VCaP (cell line): ENCODE measurements around the gene KAT8.
"Not testable (repeated sequence)": the region's sequence is repeated elsewhere in the genome, so short reads cannot be mapped to it uniquely, and the experiment has no call there.

Experiments used
- H3K27ac ChIP-seq: fragments of 450-650 bp; 2 replicates; pipeline ENCODE4 v1.5.1; 2017
- TF ChIP-seq, protein P1 (sequence below): fragments of 450-650 bp; conservative IDR thresholded peaks from 2 replicates; pipeline ENCODE4 v1.5.1; 2017; ENCODE audit warnings: mild to moderate bottlenecking, moderate library complexity

Gene KAT8

DNA sequence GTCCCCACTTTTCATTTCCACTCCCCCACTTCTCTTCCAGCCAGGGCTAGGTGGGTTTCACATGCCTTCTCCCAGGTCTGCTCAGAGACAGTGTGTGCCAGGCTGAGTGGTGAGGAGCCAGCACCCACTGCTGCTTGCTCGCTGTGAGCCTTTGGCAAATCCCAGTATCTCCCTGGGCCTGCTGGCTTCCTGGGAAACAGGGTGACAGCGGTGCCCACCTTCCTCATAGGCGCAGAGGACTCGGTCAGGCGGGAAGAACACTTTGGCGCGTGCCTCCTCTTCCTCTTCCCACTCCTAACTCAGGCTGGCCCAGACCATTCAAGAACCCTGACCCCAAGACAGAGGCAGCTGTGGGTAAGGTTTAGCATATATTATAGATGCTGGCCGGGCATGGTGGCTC, 28.3 kb upstream of the KAT8 start:
- no peak overlapping the region for H3K27ac ChIP-seq
- TF ChIP-seq, protein P1, sequence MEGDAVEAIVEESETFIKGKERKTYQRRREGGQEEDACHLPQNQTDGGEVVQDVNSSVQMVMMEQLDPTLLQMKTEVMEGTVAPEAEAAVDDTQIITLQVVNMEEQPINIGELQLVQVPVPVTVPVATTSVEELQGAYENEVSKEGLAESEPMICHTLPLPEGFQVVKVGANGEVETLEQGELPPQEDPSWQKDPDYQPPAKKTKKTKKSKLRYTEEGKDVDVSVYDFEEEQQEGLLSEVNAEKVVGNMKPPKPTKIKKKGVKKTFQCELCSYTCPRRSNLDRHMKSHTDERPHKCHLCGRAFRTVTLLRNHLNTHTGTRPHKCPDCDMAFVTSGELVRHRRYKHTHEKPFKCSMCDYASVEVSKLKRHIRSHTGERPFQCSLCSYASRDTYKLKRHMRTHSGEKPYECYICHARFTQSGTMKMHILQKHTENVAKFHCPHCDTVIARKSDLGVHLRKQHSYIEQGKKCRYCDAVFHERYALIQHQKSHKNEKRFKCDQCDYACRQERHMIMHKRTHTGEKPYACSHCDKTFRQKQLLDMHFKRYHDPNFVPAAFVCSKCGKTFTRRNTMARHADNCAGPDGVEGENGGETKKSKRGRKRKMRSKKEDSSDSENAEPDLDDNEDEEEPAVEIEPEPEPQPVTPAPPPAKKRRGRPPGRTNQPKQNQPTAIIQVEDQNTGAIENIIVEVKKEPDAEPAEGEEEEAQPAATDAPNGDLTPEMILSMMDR: no peak

DNA sequence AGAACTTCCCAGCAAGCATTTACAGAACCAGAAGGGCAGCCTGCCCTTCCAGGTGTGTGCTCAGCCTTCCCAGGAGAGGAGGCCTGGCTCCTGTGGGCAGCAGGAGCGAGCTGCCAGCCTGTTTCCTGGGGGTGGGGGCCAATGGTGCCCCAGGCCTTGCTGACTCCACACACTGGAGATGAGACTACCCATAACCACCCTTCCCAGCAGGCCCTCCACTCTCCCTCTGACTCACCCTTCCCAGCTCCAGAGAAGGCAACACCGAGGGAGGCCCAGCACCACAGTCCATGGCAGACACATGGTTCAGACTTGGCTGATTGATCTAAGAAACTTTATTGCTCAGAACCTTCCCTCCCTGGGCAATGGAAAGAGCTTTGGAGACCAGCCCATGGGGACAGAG, 26.9 kb upstream of the KAT8 start:
- TF ChIP-seq, protein P1: no peak
- no peak overlapping the region for H3K27ac ChIP-seq

DNA sequence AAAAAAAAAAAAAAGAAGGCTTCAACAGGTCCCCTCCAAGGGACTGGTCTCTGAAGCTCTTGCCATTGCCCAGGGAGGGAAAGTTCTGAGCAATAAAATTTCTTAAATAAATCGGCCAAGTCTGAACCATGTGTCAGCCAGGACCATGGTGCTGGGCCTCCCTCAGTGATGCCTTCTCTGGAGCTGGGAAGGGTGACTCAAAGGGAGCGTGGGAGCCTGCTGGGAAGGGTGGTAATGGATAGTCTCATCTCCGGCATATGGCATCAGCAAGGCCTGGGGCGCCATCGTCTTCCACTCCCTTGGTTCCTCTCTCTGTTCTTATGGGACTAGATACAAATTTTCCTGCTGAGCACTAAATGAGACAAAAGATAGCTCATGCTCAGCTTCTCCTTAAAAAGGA, 25.1 kb upstream of the KAT8 start:
- TF ChIP-seq, protein P1: no peak
- no peak overlapping the region for H3K27ac ChIP-seq

DNA sequence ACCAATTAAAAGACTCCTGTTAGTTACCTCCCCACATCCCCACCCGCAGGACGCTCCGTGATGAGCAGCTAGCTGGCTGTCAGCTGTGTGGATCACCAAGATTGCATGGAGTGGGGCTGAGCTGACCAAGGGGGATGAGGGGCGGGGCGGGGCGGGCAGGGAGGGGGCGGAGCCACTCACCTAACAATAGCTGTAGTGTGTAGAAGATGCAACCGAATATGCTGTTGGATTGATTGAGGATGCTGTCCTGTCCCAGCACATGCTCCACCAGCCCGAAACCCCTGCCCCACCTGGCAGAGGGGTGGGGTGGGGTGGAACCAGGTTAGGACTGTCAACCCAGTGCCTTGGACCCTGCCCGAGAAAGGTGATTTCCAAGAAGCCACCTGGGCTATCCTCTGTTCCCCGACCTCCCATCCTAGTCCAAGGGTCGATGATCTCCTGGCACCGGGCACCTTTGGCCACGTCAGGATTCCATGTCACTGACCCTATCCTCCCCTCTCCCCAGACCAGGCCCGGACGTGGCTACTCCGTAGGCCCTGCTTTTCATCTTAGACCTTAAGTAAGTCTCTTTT, 24.2 kb upstream of the KAT8 start:
- TF ChIP-seq, protein P1: no peak
- peak overlapping the region; percentile 76 for H3K27ac ChIP-seq

DNA sequence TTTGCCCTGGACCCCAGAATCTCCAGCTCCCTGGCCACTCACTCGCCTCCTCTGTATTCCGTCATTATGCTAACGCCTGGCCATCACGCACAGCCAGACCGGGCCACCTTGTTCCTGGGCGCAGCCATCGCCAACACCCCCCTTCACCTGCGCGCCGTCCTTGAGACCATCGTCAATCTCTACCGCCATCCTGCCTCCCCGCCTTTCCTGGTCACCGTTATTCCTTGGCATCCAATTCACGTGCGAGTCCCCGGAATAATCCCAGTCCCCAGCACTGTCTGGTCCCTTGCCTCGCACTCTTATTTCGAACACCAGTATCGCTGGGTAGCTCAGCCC, 23.4 kb upstream of the KAT8 start:
- TF ChIP-seq, protein P1: no peak
- peak overlapping the region; percentile 76 for H3K27ac ChIP-seq

DNA sequence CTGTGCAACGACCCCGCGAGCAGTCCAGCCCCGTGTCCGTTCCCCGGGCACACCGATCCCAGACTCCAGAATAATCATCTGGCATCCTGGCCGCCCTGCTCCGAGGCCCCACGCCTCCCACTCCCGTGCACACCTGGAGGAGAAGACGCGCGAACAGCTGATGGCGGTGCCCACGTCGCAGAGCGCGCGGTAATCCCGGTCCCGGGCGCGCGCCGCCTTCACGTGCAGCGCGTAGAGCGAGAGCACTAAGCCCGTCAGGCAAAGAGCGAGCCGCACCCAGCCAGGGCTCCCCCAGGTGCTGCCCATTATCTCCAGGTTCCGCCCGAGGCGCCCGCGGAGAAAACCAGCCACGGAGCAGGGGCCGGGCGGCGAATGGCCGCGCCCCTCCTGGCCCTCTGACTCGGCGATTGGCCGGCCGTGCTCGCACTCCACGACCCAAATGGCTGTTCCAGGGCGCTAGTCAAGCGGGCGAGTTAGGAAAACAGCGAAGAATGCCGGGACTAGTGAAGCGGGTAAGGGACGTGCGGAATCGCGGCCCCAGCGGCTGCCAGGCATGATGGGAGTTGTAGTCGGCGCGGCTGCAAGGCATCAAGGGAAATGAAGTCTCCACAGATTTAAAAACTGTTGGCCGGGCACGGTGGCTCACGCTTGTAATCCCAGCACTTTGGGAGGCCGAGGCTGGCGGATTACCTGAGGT, 22.9 kb upstream of the KAT8 start, which contains the start of gene VKORC1:
TSS of gene VKORC1 (minus strand) at position 374 of the 697 bp plus-strand sequence. CDS start at position 306, 68 bp downstream.
- H3K27ac ChIP-seq: peak within 1 kb of the TSS; percentile 76
- TF ChIP-seq, protein P1: no peak

DNA sequence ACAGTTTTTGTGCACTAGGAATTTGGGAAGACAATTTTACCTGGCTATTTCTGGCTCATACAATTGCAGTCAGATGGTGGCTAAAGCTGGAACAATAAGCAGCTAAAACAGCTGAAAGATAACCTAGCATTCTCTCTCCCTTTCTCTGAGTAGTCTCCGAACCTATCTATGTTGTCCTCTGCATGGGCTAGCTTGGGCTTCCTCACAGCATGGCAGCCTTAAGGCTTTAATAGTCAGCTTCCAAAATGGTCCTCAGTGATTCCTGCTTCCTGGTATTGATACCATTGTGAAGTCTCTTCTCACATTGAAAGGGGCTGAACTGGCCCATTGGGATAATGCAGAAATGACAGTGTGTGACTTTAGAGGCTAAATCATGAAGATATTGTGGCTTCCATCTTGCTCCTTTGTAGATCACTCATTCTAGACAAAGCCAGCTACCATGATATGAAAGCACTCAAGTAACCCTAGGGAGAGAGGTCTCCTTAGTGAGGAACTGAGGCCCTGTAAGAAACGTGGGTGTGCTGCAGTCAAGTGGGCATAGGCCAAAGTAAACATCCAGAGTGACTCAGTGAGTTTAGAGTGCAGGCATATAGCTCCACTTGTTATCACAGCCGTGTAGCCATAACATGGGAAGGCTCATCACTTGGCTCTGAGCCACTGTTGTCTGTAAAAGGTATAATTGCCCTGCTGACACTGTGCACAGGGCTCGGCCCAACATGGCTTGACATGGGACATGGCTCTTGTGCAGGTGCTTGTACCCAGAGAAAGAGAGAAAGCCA, 17.4 kb upstream of the KAT8 start:
- TF ChIP-seq, protein P1: no peak
- no peak overlapping the region for H3K27ac ChIP-seq

DNA sequence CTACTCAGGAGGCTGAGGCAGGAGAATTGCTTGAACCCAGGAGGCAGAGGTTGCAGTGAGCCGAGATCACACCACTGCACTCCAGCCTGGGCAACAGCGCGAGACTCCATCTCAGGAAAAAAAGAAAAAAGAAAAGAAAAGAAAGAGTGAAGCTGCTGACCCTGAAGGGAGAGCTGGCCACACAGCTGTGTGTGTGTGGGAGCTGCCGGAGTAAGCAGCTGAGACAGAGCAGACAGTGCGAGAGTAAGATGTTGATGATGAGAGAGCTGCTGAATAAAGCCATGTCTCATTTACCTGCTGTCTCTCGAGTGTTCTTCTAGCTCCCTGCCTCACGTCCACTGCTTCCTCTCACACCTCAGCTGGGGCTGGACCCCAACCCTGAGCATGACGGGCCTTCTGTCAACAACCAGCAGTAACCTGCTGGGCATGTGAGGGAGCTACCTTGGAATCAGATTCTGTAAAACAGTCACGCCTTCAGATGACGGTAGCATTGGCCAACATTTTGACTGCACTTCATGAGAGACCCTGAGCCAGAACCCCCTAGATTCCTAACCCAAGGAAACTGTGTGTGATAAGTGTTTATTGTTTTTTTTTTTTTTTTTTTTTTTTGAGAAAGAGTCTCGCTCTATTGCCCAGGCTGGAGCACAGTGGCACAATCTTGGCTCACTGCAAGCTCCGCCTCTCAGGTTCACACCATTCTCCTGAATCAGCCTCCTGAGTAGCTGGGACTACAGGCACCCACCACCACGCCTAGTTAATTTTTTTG, 16.4 kb upstream of the KAT8 start:
- not testable (repeated sequence) for H3K27ac ChIP-seq
